Ovary (tissue), 3 donors: ENCODE measurements around the gene PIEZO1.
"Not testable (repeated sequence)": the region's sequence is repeated elsewhere in the genome, so short reads cannot be mapped to it uniquely, and the experiment has no call there.

Source experiments
- EP300 ChIP-seq: sonication (generic); formaldehyde crosslinking; IDR thresholded peaks from one replicate; pipeline ENCODE4 v1.6.1; 2017; ENCODE audit warnings: antibody characterized with exemption
- TF ChIP-seq, protein P1 (sequence below), 3 donors: fragments of 450-650 bp in 2 of 3; fragments of 200-600 bp in 1 of 3; IDR thresholded peaks; one replicate each; pipeline versions ENCODE4 v1.5.1 to v1.8.0; 2016 to 2022; ENCODE audit warnings: antibody characterized with exemption in 3 of 3, mild to moderate bottlenecking in 1 of 3
- donor health status: DM: no; HTN: no; CAD: no.

DNA sequence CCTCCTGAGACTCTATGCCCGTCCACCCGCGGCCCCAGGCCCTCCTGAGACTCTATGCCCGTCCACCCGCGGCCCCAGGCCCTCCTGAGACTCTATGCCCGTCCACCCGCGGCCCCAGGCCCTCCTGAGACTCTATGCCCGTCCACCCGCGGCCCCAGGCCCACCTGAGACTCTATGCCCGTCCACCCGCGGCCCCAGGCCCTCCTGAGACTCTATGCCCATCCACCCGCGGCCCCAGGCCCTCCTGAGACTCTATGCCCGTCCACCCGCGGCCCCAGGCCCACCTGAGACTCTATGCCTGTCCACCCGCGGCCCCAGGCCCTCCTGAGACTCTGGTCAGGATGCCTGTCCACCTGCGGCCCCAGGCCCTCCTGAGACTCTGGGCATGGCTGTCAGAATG lies 13.2 kb downstream of the PIEZO1 start:
- TF ChIP-seq EP300, result not testable (repeated sequence)
- TF ChIP-seq, protein P1, sequence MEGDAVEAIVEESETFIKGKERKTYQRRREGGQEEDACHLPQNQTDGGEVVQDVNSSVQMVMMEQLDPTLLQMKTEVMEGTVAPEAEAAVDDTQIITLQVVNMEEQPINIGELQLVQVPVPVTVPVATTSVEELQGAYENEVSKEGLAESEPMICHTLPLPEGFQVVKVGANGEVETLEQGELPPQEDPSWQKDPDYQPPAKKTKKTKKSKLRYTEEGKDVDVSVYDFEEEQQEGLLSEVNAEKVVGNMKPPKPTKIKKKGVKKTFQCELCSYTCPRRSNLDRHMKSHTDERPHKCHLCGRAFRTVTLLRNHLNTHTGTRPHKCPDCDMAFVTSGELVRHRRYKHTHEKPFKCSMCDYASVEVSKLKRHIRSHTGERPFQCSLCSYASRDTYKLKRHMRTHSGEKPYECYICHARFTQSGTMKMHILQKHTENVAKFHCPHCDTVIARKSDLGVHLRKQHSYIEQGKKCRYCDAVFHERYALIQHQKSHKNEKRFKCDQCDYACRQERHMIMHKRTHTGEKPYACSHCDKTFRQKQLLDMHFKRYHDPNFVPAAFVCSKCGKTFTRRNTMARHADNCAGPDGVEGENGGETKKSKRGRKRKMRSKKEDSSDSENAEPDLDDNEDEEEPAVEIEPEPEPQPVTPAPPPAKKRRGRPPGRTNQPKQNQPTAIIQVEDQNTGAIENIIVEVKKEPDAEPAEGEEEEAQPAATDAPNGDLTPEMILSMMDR (IDR thresholded peaks at IDR 0.05), result not testable (repeated sequence)
